ENCODE measurements around the gene CCDC183.
"Not testable (repeated sequence)": the region's sequence is repeated elsewhere in the genome, so short reads cannot be mapped to it uniquely, and the experiment has no call there.

Gene CCDC183

DNA sequence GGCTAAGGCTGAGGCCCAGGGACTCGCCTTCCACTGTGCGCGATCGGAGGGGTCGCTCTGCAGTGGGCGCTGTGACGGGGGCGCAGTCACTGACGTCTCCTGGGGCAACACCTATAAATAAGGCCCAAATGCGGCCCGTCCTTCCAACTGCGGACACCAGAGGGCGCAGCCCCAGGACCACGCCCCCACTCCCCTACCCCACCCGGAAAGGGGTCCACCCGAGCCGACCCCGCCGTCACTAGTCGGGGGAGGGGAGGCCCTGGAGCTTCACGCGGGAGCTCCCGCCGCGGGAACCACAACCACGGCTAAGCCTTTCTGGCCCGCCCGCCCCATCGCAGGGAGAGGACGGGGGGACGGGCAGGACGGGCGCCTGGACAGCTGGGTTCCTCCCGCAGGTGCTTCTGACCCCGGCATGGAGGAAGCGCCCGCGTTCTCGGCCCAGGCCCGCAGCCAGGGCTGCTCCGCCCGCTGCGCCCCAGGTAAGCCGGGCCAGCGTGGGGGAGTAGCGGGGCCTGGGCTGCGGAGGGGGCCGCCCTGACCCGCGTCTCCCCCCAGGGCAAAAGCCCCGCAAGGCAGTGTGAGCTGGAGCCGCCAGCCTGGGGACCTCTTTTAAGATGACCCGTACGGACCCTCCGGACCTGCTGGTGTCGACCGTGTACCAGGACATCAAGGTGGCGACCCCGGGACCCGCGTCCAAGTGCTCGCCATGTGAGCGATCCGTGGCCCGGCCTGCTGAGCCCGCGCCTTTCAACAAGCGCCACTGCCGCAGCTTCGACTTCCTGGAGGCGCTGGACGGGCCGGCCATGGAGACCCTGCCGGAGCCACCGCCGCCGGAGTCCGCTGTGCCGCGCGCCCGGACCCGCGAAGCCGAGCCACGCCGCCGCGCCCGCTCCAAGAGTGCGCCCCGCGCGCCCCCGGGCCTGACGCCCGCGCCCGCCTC is 47.9 kb downstream of the CCDC183 start:
- H3K4me3 ChIP-seq (ENCODE audit: low read length); H3K79me2 ChIP-seq (ENCODE audit: control insufficient read depth, low read length); H3K27me3 ChIP-seq (ENCODE audit: control insufficient read depth, low read length); H4K20me1 ChIP-seq (ENCODE audit: control insufficient read depth, insufficient read depth, low read depth, low read length); H3K9me3 ChIP-seq (ENCODE audit: control insufficient read depth, insufficient read depth, low read length); H3K27ac ChIP-seq (ENCODE audit: low read depth, low read length); H3F3A ChIP-seq (ENCODE audit: control insufficient read depth, insufficient read depth); H3K9me2 ChIP-seq (replicated peaks; ENCODE audit: control insufficient read depth, low read length): not testable (repeated sequence)
- TF ChIP-seq, protein P1, sequence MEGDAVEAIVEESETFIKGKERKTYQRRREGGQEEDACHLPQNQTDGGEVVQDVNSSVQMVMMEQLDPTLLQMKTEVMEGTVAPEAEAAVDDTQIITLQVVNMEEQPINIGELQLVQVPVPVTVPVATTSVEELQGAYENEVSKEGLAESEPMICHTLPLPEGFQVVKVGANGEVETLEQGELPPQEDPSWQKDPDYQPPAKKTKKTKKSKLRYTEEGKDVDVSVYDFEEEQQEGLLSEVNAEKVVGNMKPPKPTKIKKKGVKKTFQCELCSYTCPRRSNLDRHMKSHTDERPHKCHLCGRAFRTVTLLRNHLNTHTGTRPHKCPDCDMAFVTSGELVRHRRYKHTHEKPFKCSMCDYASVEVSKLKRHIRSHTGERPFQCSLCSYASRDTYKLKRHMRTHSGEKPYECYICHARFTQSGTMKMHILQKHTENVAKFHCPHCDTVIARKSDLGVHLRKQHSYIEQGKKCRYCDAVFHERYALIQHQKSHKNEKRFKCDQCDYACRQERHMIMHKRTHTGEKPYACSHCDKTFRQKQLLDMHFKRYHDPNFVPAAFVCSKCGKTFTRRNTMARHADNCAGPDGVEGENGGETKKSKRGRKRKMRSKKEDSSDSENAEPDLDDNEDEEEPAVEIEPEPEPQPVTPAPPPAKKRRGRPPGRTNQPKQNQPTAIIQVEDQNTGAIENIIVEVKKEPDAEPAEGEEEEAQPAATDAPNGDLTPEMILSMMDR (IDR thresholded peaks at IDR 0.05; ENCODE audit: low read depth, low read length, poor library complexity, severe bottlenecking), result peak; percentile 70
- H3K4me1 ChIP-seq (ENCODE audit: control insufficient read depth, low read length), result peaks cover 31% of the 10 kb centered on the region
- peaks cover 16% of the 10 kb centered on the region for H3K36me3 ChIP-seq (ENCODE audit: control insufficient read depth, low read length)
- peak overlapping the region; percentile 33 for H3K4me2 ChIP-seq (ENCODE audit: low read length)

DNA sequence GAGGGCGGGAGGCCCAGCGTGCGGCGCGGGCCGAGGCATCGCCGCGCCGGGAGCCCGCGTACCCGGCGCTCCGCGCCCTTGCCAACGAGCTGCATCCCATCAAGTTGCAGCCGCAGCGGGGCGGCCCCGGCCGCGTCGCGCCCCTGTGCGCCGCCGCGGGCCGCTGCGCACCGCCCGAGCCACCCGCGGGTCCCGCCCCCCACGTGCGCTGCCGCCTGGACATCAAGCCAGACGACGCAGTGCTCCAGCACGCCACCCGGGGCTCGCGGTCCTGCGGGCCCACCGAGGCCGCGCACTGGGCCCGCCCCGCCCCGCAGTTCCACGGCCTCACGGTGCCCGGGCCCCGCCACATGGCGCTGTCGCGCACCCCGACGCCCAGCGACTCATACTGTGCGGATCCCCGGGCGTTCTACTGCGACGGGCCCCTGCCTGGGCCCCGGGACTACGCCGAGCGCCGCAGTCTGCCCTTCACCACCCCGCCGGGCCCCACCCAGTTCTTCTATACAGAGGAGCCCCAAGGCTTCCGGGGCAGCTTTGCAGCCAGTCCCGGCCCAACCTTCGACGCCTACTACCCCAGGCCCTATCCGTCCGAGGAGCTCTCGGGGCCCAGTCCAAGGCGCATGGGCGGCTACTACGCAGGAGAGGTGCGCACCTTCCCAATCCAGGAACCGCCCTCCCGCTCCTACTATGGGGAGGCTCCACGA is 48.8 kb downstream of the CCDC183 start:
- Histone ChIP-seq H3K79me2 (ENCODE audit: control insufficient read depth, low read length) (peaks cover 11% of the 10 kb centered on the region), H3K4me3 (ENCODE audit: low read length) (no peak overlapping the region), H3K36me3 (ENCODE audit: control insufficient read depth, low read length) (peaks cover 8% of the 10 kb centered on the region; the same call in 1 of the 2 replicates), H3K27me3 (ENCODE audit: control insufficient read depth, low read length) (no peaks in the 10 kb centered on the region), H3K9me2 (replicated peaks; ENCODE audit: control insufficient read depth, low read length) (no peaks in the 10 kb centered on the region), H3K4me1 (ENCODE audit: control insufficient read depth, low read length) (peaks cover 35% of the 10 kb centered on the region), H4K20me1 (ENCODE audit: control insufficient read depth, insufficient read depth, low read depth, low read length) (peaks cover 9% of the 10 kb centered on the region), H3F3A (ENCODE audit: control insufficient read depth, insufficient read depth) (no peaks in the 10 kb centered on the region; the same call in 1 of the 2 replicates), H3K9me3 (ENCODE audit: control insufficient read depth, insufficient read depth, low read length) (no peaks in the 10 kb centered on the region), H3K27ac (ENCODE audit: low read depth, low read length) (no peak overlapping the region), H3K4me2 (ENCODE audit: low read length) (no peak overlapping the region)
- TF ChIP-seq EZH2phosphoT487 (IDR thresholded peaks at IDR 0.05; ENCODE audit: borderline replicate concordance, low read length), result no peak
- TF ChIP-seq, protein P1 (IDR thresholded peaks at IDR 0.05; ENCODE audit: low read depth, low read length, poor library complexity, severe bottlenecking), result no peak

DNA sequence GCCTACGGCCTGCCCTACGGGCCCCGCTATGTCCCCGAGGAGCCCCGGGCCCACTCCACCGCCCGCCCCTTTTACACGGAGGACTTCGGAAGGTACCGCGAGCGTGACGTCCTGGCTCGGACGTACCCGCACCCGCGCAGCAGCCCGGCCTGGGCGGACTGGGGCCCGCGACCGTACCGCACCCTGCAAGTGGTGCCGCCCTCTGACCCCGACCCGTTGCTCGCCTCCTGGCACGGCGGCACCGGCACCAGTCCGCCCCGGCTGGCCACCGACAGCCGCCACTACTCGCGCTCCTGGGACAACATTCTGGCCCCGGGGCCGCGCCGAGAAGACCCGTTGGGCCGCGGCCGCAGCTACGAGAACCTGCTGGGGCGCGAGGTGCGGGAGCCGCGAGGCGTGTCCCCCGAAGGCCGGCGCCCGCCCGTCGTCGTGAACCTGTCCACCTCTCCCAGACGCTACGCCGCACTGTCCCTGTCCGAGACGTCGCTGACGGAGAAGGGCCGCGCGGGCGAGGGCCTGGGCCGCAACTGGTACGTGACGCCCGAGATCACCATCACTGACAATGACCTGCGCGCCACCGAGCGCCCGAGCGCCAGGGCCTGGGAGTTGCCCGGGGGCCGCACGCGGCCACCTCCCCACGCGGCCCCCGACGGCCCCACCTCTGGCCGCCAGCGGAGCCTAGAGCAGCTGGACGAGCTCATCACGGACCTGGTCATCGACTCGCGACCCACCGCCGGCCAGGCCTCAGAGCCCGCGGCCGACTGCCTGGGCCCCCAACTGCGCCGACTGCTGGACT is 49.5 kb downstream of the CCDC183 start:
- no peak for TF ChIP-seq EZH2phosphoT487 (IDR thresholded peaks at IDR 0.05; ENCODE audit: borderline replicate concordance, low read length)
- TF ChIP-seq, protein P1 (IDR thresholded peaks at IDR 0.05; ENCODE audit: low read depth, low read length, poor library complexity, severe bottlenecking), result no peak
- Histone ChIP-seq H3F3A (ENCODE audit: control insufficient read depth, insufficient read depth) (no peaks in the 10 kb centered on the region; the same call in 1 of the 2 replicates), H4K20me1 (ENCODE audit: control insufficient read depth, insufficient read depth, low read depth, low read length) (peaks cover 11% of the 10 kb centered on the region), H3K4me3 (ENCODE audit: low read length) (no peak overlapping the region), H3K9me2 (replicated peaks; ENCODE audit: control insufficient read depth, low read length) (no peaks in the 10 kb centered on the region), H3K4me2 (ENCODE audit: low read length) (no peak overlapping the region), H3K36me3 (ENCODE audit: control insufficient read depth, low read length) (peaks cover 8% of the 10 kb centered on the region; the same call in 1 of the 2 replicates), H3K4me1 (ENCODE audit: control insufficient read depth, low read length) (peaks cover 37% of the 10 kb centered on the region), H3K79me2 (ENCODE audit: control insufficient read depth, low read length) (peaks cover 13% of the 10 kb centered on the region), H3K9me3 (ENCODE audit: control insufficient read depth, insufficient read depth, low read length) (no peaks in the 10 kb centered on the region), H3K27me3 (ENCODE audit: control insufficient read depth, low read length) (no peaks in the 10 kb centered on the region), H3K27ac (ENCODE audit: low read depth, low read length) (no peak overlapping the region)

All from DOHH2 (cell line).